KMS-11 (cell line): ENCODE data around the gene DBN1.

Experiments used
- H2AFZ ChIP-seq: fragments of 200-600 bp; sonication (generic); 2 replicates; pipeline ENCODE4 v1.6.1; 2016; ENCODE audit warnings: antibody characterized with exemption, mixed run types, low read depth
- H3K27ac ChIP-seq: fragments of 200-600 bp; sonication (generic); 2 replicates; pipeline ENCODE4 v1.6.1; 2016; ENCODE audit warnings: mild to moderate bottlenecking, mixed run types
- H3K27me3 ChIP-seq: fragments of 200-600 bp; sonication (generic); 2 replicates; pipeline ENCODE4 v1.6.1; 2017; ENCODE audit warnings: mild to moderate bottlenecking, low read depth, mixed run types, moderate library complexity; ENCODE audit not compliant: insufficient read depth
- H3K36me3 ChIP-seq: fragments of 200-600 bp; sonication (generic); 2 replicates; pipeline ENCODE4 v1.6.1; 2017; ENCODE audit warnings: mild to moderate bottlenecking, mixed run types; ENCODE audit not compliant: insufficient read depth
- H3K4me1 ChIP-seq: fragments of 200-600 bp; sonication (generic); 2 replicates; pipeline ENCODE4 v1.6.1; 2016; ENCODE audit warnings: mild to moderate bottlenecking, low read depth, mixed run types; ENCODE audit not compliant: poor library complexity, severe bottlenecking
- H3K4me2 ChIP-seq: fragments of 200-600 bp; sonication (generic); 2 replicates; pipeline ENCODE4 v1.7.0; 2016; ENCODE audit warnings: mild to moderate bottlenecking, mixed run types
- H3K4me3 ChIP-seq: fragments of 200-600 bp; sonication (generic); IDR thresholded peaks from 2 replicates; pipeline ENCODE4 v1.6.1; 2017; ENCODE audit warnings: low read depth, low read length, mixed read lengths; ENCODE audit not compliant: insufficient read depth
- H3K79me2 ChIP-seq: fragments of 200-600 bp; sonication (generic); 2 replicates; pipeline ENCODE4 v1.6.1; 2016; ENCODE audit warnings: low read depth, mixed run types; ENCODE audit not compliant: insufficient read depth
- H3K9ac ChIP-seq: fragments of 200-600 bp; sonication (generic); 2 replicates; pipeline ENCODE4 v1.6.1; 2016; ENCODE audit warnings: mild to moderate bottlenecking, mixed run types
- H4K20me1 ChIP-seq: fragments of 200-600 bp; sonication (generic); 2 replicates; pipeline ENCODE4 v1.6.1; 2016; ENCODE audit warnings: mild to moderate bottlenecking, mixed run types; ENCODE audit not compliant: insufficient read depth
- TF ChIP-seq, protein P1 (sequence below): fragments of 200-600 bp; sonication (generic); conservative IDR thresholded peaks from 2 replicates; pipeline ENCODE4 v1.6.1; 2017; ENCODE audit warnings: low read depth, mild to moderate bottlenecking, antibody characterized with exemption, low read length, moderate library complexity, mixed read lengths

DBN1 gene

DNA sequence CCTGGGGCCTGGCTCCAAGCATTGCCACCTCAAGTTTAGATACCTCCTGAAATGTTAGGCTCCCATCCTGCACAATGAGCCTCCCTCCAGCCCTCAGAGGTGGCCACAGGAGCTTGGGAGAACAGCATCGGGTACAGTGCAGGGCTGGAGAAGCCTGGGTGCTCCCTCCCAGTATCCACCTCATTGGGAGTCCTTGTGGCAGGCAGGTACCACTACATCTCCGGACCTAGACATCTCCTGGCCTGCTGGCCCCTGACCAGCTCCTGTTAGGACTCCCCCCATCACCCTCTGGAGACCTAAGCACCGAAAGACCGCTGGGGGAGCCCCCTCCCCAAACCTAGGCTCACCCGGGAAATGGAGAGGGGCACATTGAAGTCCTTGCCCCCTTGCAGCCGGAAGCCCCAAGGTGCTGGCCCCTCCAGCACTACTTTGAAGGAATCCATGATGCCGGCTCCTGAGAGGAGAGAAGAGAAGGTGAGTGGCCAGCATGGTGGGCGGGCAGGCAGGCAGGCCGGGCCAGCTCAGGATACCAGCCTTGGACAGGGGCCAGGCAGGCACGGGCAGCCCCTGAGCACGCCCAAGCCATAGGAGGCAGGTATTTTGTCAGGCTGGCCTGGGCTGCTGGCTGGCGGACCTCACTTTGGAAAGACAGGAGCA lies 22.8 kb upstream of the DBN1 start:
- no peaks in the 10 kb centered on the region for H3K36me3 ChIP-seq
- H3K9ac ChIP-seq: no peak overlapping the region
- no peaks in the 10 kb centered on the region for H4K20me1 ChIP-seq
- peaks cover 3% of the 10 kb centered on the region for H3K4me1 ChIP-seq
- no peaks in the 10 kb centered on the region for H3K79me2 ChIP-seq
- no peak overlapping the region for H3K4me3 ChIP-seq
- H3K4me2 ChIP-seq: no peak overlapping the region
- no peak overlapping the region for H2AFZ ChIP-seq
- TF ChIP-seq, protein P1, sequence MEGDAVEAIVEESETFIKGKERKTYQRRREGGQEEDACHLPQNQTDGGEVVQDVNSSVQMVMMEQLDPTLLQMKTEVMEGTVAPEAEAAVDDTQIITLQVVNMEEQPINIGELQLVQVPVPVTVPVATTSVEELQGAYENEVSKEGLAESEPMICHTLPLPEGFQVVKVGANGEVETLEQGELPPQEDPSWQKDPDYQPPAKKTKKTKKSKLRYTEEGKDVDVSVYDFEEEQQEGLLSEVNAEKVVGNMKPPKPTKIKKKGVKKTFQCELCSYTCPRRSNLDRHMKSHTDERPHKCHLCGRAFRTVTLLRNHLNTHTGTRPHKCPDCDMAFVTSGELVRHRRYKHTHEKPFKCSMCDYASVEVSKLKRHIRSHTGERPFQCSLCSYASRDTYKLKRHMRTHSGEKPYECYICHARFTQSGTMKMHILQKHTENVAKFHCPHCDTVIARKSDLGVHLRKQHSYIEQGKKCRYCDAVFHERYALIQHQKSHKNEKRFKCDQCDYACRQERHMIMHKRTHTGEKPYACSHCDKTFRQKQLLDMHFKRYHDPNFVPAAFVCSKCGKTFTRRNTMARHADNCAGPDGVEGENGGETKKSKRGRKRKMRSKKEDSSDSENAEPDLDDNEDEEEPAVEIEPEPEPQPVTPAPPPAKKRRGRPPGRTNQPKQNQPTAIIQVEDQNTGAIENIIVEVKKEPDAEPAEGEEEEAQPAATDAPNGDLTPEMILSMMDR: 0 out of 2 replicates have a peak, but pooled peaks have one; percentile 21
- H3K27ac ChIP-seq: no peak overlapping the region
- no peaks in the 10 kb centered on the region for H3K27me3 ChIP-seq

DNA sequence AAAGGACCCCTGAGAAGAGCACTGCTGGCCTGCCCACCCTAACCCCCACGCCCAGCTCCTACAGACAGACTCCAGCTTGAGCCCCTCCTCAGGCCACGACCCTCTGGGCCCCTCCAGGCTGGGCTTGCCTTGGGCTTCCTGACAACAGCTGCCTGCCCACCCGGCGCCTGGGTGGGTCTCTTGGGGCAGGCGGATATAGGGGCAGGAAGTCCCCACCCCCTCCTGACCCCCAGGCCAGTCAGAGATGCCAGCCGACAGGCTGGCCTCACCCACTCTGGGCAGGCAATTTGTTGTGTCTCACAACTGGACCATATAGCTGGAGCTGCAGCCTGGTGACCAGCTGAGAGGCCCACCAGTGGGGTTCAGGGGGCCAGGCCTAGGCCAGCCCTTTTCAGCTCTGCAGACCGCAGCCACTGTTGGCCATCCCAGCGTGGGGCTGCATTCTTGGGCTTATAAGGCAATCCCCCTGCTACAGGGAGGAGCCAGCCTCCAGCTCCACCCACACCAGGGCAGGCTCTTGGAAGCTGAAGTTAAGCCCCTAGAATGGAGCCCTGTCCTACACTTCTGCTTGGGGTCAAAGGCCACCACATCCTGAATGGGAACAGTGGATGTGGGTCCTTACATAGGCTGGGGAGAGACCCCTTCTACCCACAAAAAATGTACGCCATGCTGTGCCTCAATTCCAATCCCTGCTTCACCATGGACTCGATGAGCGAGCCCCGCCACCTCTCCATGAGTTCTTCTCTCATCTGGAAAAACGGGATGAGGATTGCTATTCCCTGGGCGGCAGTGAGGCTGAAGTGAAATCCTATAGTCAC lies 22.0 kb upstream of the DBN1 start:
- TF ChIP-seq, protein P1: no peak
- Histone ChIP-seq H3K36me3 (no peaks in the 10 kb centered on the region), H4K20me1 (no peaks in the 10 kb centered on the region), H3K9ac (no peak overlapping the region), H3K79me2 (no peaks in the 10 kb centered on the region), H3K27ac (no peak overlapping the region), H3K4me3 (no peak overlapping the region), H2AFZ (no peak overlapping the region), H3K4me1 (peaks cover 3% of the 10 kb centered on the region), H3K27me3 (no peaks in the 10 kb centered on the region), H3K4me2 (no peak overlapping the region)

DNA sequence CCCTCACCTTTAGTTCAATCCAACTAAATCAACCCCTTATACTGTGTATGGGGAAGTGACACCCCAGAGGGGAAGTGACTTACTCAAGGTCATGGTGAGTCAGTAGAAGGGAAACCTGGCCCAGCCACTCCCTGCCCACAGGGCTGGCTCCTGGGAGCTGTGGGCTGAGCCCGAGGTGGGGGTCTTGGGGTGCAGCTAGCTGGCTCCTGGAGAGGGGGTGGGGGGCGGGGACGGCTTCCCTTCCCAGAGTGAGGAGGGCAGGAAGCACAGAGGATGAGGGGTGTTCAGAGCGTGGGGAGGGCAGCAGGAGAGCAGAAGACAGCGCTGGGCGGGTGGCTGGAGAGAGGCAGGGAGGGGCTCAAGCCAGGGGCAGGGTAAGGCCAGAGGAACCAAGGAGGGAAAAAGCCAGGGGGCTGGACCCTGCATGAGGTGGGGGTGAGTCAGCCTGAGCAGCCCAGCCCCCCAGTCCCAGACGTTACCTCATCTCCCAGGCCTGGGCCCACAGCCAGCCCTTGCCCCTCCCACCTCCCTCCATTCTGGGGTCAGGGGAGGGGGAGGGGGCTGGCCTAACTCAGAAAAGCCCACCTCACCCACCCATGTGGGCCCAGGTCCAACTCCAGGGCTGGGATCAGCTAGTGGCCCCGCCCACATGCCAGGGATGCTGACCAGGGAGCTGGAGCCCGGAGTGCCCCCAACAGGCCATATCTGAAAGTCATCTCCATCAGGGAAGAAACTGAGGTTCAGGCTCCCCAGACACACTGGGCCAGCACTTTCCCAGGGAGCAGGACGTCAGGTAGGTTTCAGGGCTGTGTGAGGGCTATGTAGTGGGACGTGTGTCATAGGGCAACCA lies 21.1 kb upstream of the DBN1 start:
- no peaks in the 10 kb centered on the region for H3K27me3 ChIP-seq
- no peak overlapping the region for H3K27ac ChIP-seq
- H3K36me3 ChIP-seq: no peaks in the 10 kb centered on the region
- TF ChIP-seq, protein P1: no peak
- H2AFZ ChIP-seq: no peak overlapping the region
- H4K20me1 ChIP-seq: no peaks in the 10 kb centered on the region
- H3K79me2 ChIP-seq: no peaks in the 10 kb centered on the region
- no peak overlapping the region for H3K4me3 ChIP-seq
- no peak overlapping the region for H3K4me2 ChIP-seq
- H3K4me1 ChIP-seq: peaks cover 3% of the 10 kb centered on the region
- no peak overlapping the region for H3K9ac ChIP-seq

DNA sequence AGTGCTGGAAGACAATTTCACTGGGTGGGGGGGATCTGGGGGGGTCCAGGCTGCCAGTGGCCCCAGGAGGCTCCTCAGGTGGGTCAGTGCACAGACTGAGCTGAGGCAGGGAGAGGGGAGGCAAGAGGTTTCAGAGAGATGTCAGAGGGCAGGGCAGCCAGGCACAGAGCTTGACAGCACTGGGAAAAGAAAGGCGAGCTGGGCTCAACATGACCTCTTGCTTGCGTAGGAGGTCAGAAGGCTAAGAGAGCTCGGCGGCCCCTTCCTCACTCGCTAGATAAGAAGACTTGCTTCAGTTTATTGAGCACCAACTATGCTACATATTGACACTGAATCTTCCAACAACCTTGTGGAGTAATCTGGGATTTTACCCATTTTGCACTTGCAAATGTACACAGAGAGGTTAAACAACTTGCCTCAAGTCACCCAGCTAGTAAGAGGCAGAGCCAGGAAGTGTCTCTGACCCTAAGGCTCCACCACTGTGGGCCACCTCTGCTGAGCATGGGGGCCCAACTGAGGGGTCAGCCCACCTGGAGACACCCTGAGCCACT lies 20.4 kb upstream of the DBN1 start:
- Histone ChIP-seq H3K27ac (no peak overlapping the region), H2AFZ (no peak overlapping the region), H3K36me3 (no peaks in the 10 kb centered on the region), H3K4me2 (no peak overlapping the region), H3K79me2 (no peaks in the 10 kb centered on the region), H3K4me3 (no peak overlapping the region), H3K4me1 (peaks cover 6% of the 10 kb centered on the region), H3K9ac (no peak overlapping the region), H4K20me1 (no peaks in the 10 kb centered on the region), H3K27me3 (no peaks in the 10 kb centered on the region)
- TF ChIP-seq, protein P1: no peak
